Coronary artery (tissue), 2 donors: ENCODE results near the gene LSM14B.

Experiments used
- DNase-seq: peaks from one replicate; pipeline ENCODE4 v3.0.0-alpha.2; 2017; ENCODE audit warnings: low spot score
- H3K27ac ChIP-seq, 2 donors: fragments of 200-600 bp; sonication (generic); one replicate each; pipeline ENCODE4 v1.5.1; 2016 to 2019
- H3K4me3 ChIP-seq: fragments of 200-600 bp; sonication (generic); 2 replicates; pipeline ENCODE4 v1.5.1; 2016; ENCODE audit warnings: mild to moderate bottlenecking, moderate library complexity
- TF ChIP-seq, protein P1 (sequence below): fragments of 200-600 bp; sonication (generic); IDR thresholded peaks from one replicate; pipeline ENCODE4 v1.5.1; 2019; ENCODE audit warnings: antibody characterized with exemption

Gene LSM14B

DNA sequence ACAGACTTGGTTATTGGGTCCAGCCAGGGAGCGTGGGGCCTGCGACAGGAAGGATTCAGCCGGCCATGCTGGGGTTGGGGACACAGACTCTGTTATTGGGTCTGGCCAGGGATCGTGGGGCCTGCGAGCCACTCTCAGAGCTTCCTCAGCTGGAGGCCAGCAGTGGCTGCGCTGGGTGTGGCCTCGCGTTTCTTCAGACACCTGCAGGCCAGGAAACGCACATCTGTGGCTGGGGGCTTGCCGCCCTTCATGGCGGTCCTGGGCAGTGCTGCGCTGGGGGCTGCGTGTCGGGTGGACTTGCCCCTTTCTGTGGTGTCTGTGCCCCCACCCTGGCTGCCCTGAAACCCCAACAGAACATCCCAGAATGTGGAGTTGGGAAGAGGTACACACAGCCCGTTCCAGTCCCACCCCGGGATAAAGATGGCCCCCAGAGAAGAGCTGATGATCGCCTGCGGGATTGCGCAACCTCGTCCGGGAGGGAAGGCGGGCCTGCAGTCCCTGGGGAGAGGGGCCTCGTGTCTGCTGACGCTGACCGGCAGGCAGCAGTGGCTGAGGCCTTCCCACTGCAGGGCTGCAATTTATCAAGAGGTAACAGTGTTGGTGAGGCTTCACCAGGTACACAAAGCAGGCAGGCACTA lies 43.6 kb downstream of the LSM14B start:
- TF ChIP-seq, protein P1, sequence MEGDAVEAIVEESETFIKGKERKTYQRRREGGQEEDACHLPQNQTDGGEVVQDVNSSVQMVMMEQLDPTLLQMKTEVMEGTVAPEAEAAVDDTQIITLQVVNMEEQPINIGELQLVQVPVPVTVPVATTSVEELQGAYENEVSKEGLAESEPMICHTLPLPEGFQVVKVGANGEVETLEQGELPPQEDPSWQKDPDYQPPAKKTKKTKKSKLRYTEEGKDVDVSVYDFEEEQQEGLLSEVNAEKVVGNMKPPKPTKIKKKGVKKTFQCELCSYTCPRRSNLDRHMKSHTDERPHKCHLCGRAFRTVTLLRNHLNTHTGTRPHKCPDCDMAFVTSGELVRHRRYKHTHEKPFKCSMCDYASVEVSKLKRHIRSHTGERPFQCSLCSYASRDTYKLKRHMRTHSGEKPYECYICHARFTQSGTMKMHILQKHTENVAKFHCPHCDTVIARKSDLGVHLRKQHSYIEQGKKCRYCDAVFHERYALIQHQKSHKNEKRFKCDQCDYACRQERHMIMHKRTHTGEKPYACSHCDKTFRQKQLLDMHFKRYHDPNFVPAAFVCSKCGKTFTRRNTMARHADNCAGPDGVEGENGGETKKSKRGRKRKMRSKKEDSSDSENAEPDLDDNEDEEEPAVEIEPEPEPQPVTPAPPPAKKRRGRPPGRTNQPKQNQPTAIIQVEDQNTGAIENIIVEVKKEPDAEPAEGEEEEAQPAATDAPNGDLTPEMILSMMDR, result no peak

DNA sequence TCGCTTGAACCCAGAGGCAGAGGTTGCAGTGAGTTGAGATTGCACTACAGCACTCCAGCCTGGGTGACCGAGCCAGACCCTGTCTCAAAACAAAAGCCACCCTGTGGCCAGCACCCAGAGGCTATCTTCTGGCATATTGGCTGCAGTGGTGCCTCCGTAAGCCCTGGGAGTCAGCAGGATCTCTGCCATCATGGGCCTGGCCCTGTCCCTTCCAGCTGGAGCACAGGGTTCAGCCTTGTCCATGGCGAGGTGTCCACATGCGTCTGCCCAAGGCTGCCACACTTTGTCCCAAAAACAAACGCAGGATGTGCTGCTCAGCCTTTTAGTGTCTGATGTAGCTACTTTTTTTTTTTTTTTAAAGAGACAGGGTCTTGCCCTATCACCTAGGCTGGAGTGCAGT lies 45.2 kb downstream of the LSM14B start:
- DNase-seq, result no peak
- TF ChIP-seq, protein P1, result no peak
- no peak overlapping the region for H3K27ac ChIP-seq

More for the DNA sequence above, 43.6 kb downstream of the LSM14B start:
- no peak overlapping the region for H3K27ac ChIP-seq
- no peak for DNase-seq
- no peak overlapping the region for H3K4me3 ChIP-seq

DNA sequence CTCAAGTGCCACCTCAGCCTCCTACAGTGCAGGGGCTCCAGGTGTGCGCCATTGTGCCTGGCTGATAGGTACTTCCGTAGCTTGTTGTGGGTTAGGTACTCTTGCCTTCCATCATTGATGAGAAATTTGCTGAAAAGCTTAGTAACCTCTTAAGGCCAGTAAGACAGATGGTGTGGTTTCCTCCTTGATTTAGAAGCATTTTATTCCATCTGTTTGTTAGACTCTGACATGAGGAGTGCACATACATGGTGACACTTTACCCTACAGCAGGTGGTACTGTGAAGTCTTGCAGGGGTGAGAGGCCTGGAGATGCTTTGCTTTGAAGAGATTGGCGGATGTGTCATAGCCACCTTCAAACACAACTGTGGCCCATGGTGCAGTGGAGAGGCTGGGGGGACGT lies 45.8 kb downstream of the LSM14B start:
- TF ChIP-seq, protein P1, result no peak
- no peak for DNase-seq
- Histone ChIP-seq H3K4me3 (no peak overlapping the region), H3K27ac (no peak overlapping the region)

More for the DNA sequence above, 45.2 kb downstream of the LSM14B start:
- no peak overlapping the region for H3K4me3 ChIP-seq

- DNase-seq, result no peak
- TF ChIP-seq, protein P1, result no peak
These were observed 46.7 kb downstream of the LSM14B start for GRCh38 chr20:62168890-62169435.

GRCh38 chr20:62170536-62170935 lies 48.3 kb downstream of the LSM14B start:
- H3K27ac ChIP-seq, result no peak overlapping the region
- TF ChIP-seq, protein P1, result no peak
- no peak overlapping the region for H3K4me3 ChIP-seq
- DNase-seq, result no peak

More at GRCh38 chr20:62168890-62169435, 46.7 kb downstream of the LSM14B start:
- Histone ChIP-seq H3K4me3 (no peak overlapping the region), H3K27ac (no peak overlapping the region)

GRCh38 chr20:62171245-62171644 lies 49.0 kb downstream of the LSM14B start:
- DNase-seq, result no peak
- Histone ChIP-seq H3K4me3 (no peak overlapping the region), H3K27ac (no peak overlapping the region)
- TF ChIP-seq, protein P1, result no peak

DNA sequence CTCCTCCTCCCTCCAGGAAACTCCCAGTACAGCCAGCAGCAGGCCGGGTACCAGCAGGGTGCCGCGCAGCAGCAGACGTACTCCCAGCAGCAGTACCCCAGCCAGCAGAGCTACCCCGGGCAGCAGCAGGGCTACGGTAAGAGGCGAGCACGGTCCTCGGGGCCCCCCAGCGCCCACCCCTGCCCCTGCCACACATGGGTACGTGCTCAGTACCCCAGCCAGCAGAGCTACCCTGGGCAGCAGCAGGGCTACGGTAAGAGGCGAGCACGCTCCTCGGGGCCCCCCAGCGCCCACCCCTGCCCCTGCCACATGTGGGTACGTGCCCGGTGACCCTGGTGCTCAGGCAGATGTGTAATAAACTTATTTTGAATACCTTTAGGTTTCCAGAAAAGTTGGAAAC lies 50.4 kb downstream of the LSM14B start:
- no peak for DNase-seq
- Histone ChIP-seq H3K4me3 (no peak overlapping the region), H3K27ac (no peak overlapping the region)
- TF ChIP-seq, protein P1, result no peak
